K562 (cell line): ENCODE data around the gene DPYSL3. TPM values are rescaled to one million over a fixed set of nuclear protein-coding genes. Genes with fewer than 3 reads are reported as not detected.
A peak's percentile ranks its signal among the peaks of the same experiment; 100 is the strongest.

Experiments used
- ATAC-seq: fragments of 200-7000 bp; cut with Tn5 transposase; 3 replicates; pipeline ENCODE4 v1.9.1; 2020; ENCODE audit warnings: moderate library complexity
- BruUV-seq: library from RNA; stranded (reverse); fragments of 400-500 nt; replicated peaks from 2 replicates; lab custom pipeline; 2021; lab: Mats Ljungman, UMichigan
- CTCF ChIA-PET: fragments of 300-600 bp; formaldehyde crosslinking; extraction: SDS; loops from one replicate; lab custom pipeline; 2021; ENCODE audit warnings: low intra/inter-chr PET ratio; lab: Yijun Ruan, JAX
- POLR2A ChIA-PET: fragments of 300-600, 350-650 bp; sonication (Branson Sonifier 250); formaldehyde crosslinking; extraction: SDS; loops from one replicate; lab custom pipeline; 2021; ENCODE audit warnings: antibody characterized with exemption, inconsistent platforms; lab: Yijun Ruan, JAX
- DNase-seq, 4 experiments: peaks; one replicate each; pipeline versions ENCODE4 v3.0.0 to v3.0.0-alpha.2; 2011 to 2018; ENCODE audit warnings: low spot score in 3 of 4, mixed read lengths in 3 of 4; ENCODE audit errors: extremely low read depth in 1 of 4
- FAIRE-seq: peaks from 2 replicates; lab custom pipeline; 2011; peaks lifted over from hg19 to GRCh38; lab: Jason Lieb, UNC
- H2AFZ ChIP-seq: 2 replicates; pipeline ENCODE4 v1.6.0; 2011; ENCODE audit warnings: low read depth, low read length, control low read depth, inconsistent platforms
- H3K27ac ChIP-seq: fragments of 200-600 bp; 3 replicates; pipeline ENCODE4 v1.8.0; 2011; ENCODE audit warnings: low read depth, mild to moderate bottlenecking, control low read depth, inconsistent platforms, low read length, moderate library complexity, mixed read lengths; ENCODE audit errors: extremely low read depth
- H3K27me3 ChIP-seq, 2 experiments: fragments of 300-600 bp in 1 of 2; 2 replicates in 1 of 2; 3 replicates in 1 of 2; pipeline versions ENCODE4 v1.6.0 to v1.8.0; 2011; ENCODE audit warnings: inconsistent platforms in 2 of 2, low read length in 2 of 2, mild to moderate bottlenecking in 1 of 2, mixed read lengths in 1 of 2, moderate library complexity in 1 of 2; ENCODE audit not compliant: control insufficient read depth in 2 of 2, insufficient read depth in 2 of 2
- H3K36me3 ChIP-seq: fragments of 300-600 bp; 3 replicates; pipeline ENCODE4 v1.8.0; 2011; ENCODE audit warnings: mild to moderate bottlenecking, low read length, inconsistent platforms; ENCODE audit not compliant: control insufficient read depth, insufficient read depth
- H3K4me1 ChIP-seq, 2 experiments: fragments of 200-600 bp in 1 of 2; replicated peaks in 1 of 2; 2 replicates in 1 of 2; 3 replicates in 1 of 2; pipeline versions ENCODE4 v1.5.1 to v1.8.0; 2011; ENCODE audit warnings: inconsistent platforms in 2 of 2, low read length in 2 of 2, mild to moderate bottlenecking in 1 of 2, mixed read lengths in 1 of 2, moderate library complexity in 1 of 2; ENCODE audit not compliant: control insufficient read depth in 2 of 2, insufficient read depth in 2 of 2
- H3K4me2 ChIP-seq: 2 replicates; pipeline ENCODE4 v1.6.1; 2011; ENCODE audit warnings: low read length, control low read depth, inconsistent platforms, mixed read lengths; ENCODE audit not compliant: insufficient read depth
- H3K4me3 ChIP-seq: fragments of 200-600 bp; sonication (generic), shearing (Covaris generic); 2 replicates; pipeline ENCODE4 v1.5.1; 2016; ENCODE audit warnings: control low read depth, inconsistent platforms
- H3K79me2 ChIP-seq: fragments of 200-600 bp; 3 replicates; pipeline ENCODE4 v1.8.0; 2011; ENCODE audit warnings: low read length, inconsistent platforms; ENCODE audit not compliant: control insufficient read depth, insufficient read depth
- H3K9ac ChIP-seq, 2 experiments: 2 replicates each; pipeline versions ENCODE4 v1.6.0 to v1.6.1; 2011; ENCODE audit warnings: low read depth in 2 of 2, low read length in 2 of 2, control low read depth in 1 of 2, inconsistent platforms in 1 of 2, mild to moderate bottlenecking in 1 of 2, mixed read lengths in 1 of 2; ENCODE audit not compliant: insufficient read depth in 1 of 2
- H3K9me1 ChIP-seq: one replicate; pipeline ENCODE4 v1.6.0; 2011; ENCODE audit warnings: inconsistent platforms, mild to moderate bottlenecking, low read length, moderate library complexity; ENCODE audit not compliant: control insufficient read depth, insufficient read depth
- H3K9me3 ChIP-seq: replicated peaks from 2 replicates; pipeline ENCODE4 v1.5.1; 2011; ENCODE audit warnings: low read depth, low read length, inconsistent platforms; ENCODE audit not compliant: control insufficient read depth, insufficient read depth
- H4K20me1 ChIP-seq: replicated peaks from 2 replicates; pipeline ENCODE4 v1.6.1; 2011; ENCODE audit warnings: low read length, inconsistent platforms, mixed read lengths; ENCODE audit not compliant: control insufficient read depth, insufficient read depth
- NR2F6 ChIP-seq: fragments of 450-650 bp; formaldehyde crosslinking; IDR thresholded peaks from 2 replicates; pipeline ENCODE4 v1.4.0; 2020; ENCODE audit warnings: mild to moderate bottlenecking
- SMAD4 ChIP-seq: fragments of 250-450 bp; sonication (Bioruptor Pico); conservative IDR thresholded peaks from 2 replicates; pipeline ENCODE4 v1.8.0; 2021; ENCODE audit warnings: inconsistent platforms, mild to moderate bottlenecking, moderate library complexity
- TFE3 ChIP-seq: fragments of 450-650 bp; formaldehyde crosslinking; IDR thresholded peaks from 2 replicates; pipeline ENCODE4 v1.4.0; 2020; ENCODE audit warnings: mild to moderate bottlenecking, mixed read lengths
- WGBS: fragments of 100-300 bp; shearing (Covaris generic); methylation state at CpG from one replicate; pipeline ENCODE4 v1.1.6; 2016; ENCODE audit warnings: low coverage, mixed read lengths; ENCODE audit not compliant: insufficient coverage; ENCODE audit errors: missing lambda C conversion rate; 5-methylcytosine and 5-hydroxymethylcytosine counted together
- in situ Hi-C: fragments of 300-500 bp; cut with MboI; formaldehyde crosslinking; loops from 4 replicates; pipeline ENCODE4 v1.15.0; 2018; ENCODE audit warnings: inconsistent platforms, mixed read lengths
- intact Hi-C: fragments of 100-400 bp; cut with micrococcal nuclease; formaldehyde crosslinking; loops from 2 replicates; pipeline ENCODE4 v1.14.2; 2022
- polyA plus RNA-seq, 8 experiments: library from polyadenylated mRNA; depleted of rRNA in 4 of 8; stranded (reverse) in 5 of 8; unstranded in 3 of 8; fragments of >200 nt; fragmentation: Nextera tagmentation in 2 of 8; fragmentation: Illumina TruSeq in 1 of 8; extraction: Ambion mirVana in 2 of 8; extraction: Trizol in 1 of 8; gene quantifications; 2 replicates each; pipeline versions ENCODE4 v1.2.1 to v1.2.3, GENCODE V29; 2011 to 2014; ENCODE audit warnings: inconsistent platforms in 1 of 8, missing spikeins in 1 of 8
- total RNA-seq, 7 experiments: library from RNA; depleted of rRNA in 6 of 7; stranded (reverse); fragments of >200 nt in 6 of 7; fragmentation: Illumina TruSeq in 2 of 7; extraction: Trizol in 2 of 7; gene quantifications; 2 replicates each; pipeline versions ENCODE4 v1.2.1 to v1.2.3, GENCODE V29; 2011 to 2021; ENCODE audit warnings: low replicate concordance in 1 of 7

Gene DPYSL3
- total and polyA plus RNA-seq, 9 of the 15 experiments (the other 6 are each of a cell fraction or from before 2014, with no cell fraction given), result 0.07 to 0.55 TPM; not detected in 7

DNA sequence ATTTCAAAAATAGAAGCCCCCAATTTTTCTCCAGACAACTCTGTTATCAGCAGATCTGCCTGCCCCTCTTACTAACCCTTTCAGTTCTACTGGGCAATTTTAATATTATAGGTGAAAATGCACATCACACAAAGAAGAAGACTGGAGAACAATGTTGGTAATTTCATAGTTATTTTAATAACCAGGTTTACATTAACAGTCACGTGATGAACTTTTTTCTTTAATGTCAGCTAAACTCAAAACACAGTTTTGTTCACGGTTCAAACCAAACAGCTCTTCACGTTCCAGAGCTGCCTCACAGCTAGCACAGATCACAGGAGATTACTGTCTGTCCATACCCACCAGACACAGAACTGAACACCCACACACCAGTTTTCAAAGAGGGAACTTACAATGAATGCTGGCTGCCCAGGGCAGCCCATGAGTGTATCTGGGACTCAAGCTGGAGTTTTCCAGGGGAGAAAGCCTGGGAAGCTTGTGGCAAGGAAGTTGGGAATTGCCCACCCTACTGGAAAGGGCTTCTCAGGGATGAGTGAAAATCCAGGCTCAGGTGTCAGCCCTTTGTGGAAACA, 119.1 kb downstream of the DPYSL3 start:
- Histone ChIP-seq H3K9me3 (no peaks in the 10 kb centered on the region), H3K27ac (no peak overlapping the region), H3K27me3 (no peaks in the 10 kb centered on the region), H2AFZ (no peak overlapping the region), H3K4me2 (no peak overlapping the region), H3K79me2 (no peaks in the 10 kb centered on the region), H3K9ac (no peak overlapping the region), H3K4me3 (no peak overlapping the region), H3K9me1 (no peaks in the 10 kb centered on the region), H3K36me3 (no peaks in the 10 kb centered on the region), H3K4me1 (no peaks in the 10 kb centered on the region), H4K20me1 (no peaks in the 10 kb centered on the region)
- intact Hi-C loops, result loop anchor here (10.0 kb wide), 1 partner anchor 166 kb away; no protein-coding TSS in a partner anchor
- FAIRE-seq, result no peak
- no peak for ATAC-seq
- BruUV-seq, result no TSS peak
- DNase-seq, result no peak
- in situ Hi-C loops, result no loop called here
- TF ChIP-seq TFE3 (CRISPR knock-in tag), result peak; percentile 90
- TF ChIP-seq SMAD4 (CRISPR knock-in tag), result no peak
- no peak for TF ChIP-seq NR2F6 (CRISPR knock-in tag)
- 0% methylated on average over 3 of the region's 3 CpGs for WGBS
- CTCF ChIA-PET, result no interaction called here
- POLR2A ChIA-PET, result no interaction called here
